OCI-LY7 (cell line): ENCODE results near the gene ADGRD1. TPM values are rescaled to one million over a fixed set of nuclear protein-coding genes. Genes with fewer than 3 reads are reported as not detected.

Source experiments
- BruUV-seq: library from RNA; stranded (reverse); fragments of 400-500 nt; replicated peaks from 2 replicates; lab custom pipeline; 2021; lab: Mats Ljungman, UMichigan
- CTCF ChIA-PET: fragments of 300-600 bp; sonication (Branson Sonifier 250); formaldehyde crosslinking; loops from one replicate; lab custom pipeline; 2022; ENCODE audit warnings: antibody characterized with exemption; ENCODE audit not compliant: unreplicated experiment; lab: Charles Lee
- POLR2A ChIA-PET: fragments of 300-600 bp; sonication (Branson Sonifier 250); formaldehyde crosslinking; loops from one replicate; lab custom pipeline; 2022; ENCODE audit warnings: antibody characterized with exemption; lab: Charles Lee
- DNase-seq: peaks from one replicate; pipeline ENCODE4 v3.0.0-alpha.2; 2015; ENCODE audit warnings: low spot score
- H2AFZ ChIP-seq: fragments of 200-600 bp; sonication (generic), shearing (Covaris generic); 2 replicates; pipeline ENCODE4 v1.6.1; 2014; ENCODE audit warnings: mild to moderate bottlenecking, antibody characterized with exemption, low read length, moderate library complexity
- H3K27ac ChIP-seq: fragments of 200-600 bp; sonication (generic); 2 replicates; pipeline ENCODE4 v1.5.1; 2014; ENCODE audit warnings: mixed run types, low read depth, mild to moderate bottlenecking, moderate library complexity, low read length, inconsistent platforms; ENCODE audit not compliant: poor library complexity, severe bottlenecking
- H3K36me3 ChIP-seq: fragments of 200-600 bp; sonication (generic); 2 replicates; pipeline ENCODE4 v1.6.1; 2014; ENCODE audit warnings: mild to moderate bottlenecking, antibody characterized with exemption, low read length, moderate library complexity, mixed read lengths; ENCODE audit not compliant: insufficient read depth
- H3K4me1 ChIP-seq: fragments of 200-600 bp; sonication (generic); 2 replicates; pipeline ENCODE4 v1.5.1; 2014; ENCODE audit warnings: mild to moderate bottlenecking, low read length; ENCODE audit not compliant: insufficient read depth, poor library complexity, severe bottlenecking
- H3K4me2 ChIP-seq: fragments of 200-600 bp; sonication (generic); 2 replicates; pipeline ENCODE4 v1.6.1; 2014; ENCODE audit warnings: mild to moderate bottlenecking, low read length
- H3K4me3 ChIP-seq: fragments of 200-600 bp; sonication (generic); 2 replicates; pipeline ENCODE4 v1.5.1; 2014; ENCODE audit warnings: mild to moderate bottlenecking, low read depth, low read length; ENCODE audit not compliant: poor library complexity, severe bottlenecking
- H3K79me2 ChIP-seq: fragments of 200-600 bp; sonication (generic); 2 replicates; pipeline ENCODE4 v1.6.1; 2016; ENCODE audit warnings: low read depth, mild to moderate bottlenecking, low read length, moderate library complexity, mixed read lengths; ENCODE audit not compliant: insufficient read depth
- H3K9me2 ChIP-seq: fragments of 200-600 bp; sonication (generic); 2 replicates; pipeline ENCODE4 v1.6.1; 2016; ENCODE audit warnings: mild to moderate bottlenecking, low read length, mixed read lengths; ENCODE audit not compliant: insufficient read depth
- H3K9me3 ChIP-seq: fragments of 200-600 bp; sonication (generic); 2 replicates; pipeline ENCODE4 v1.6.1; 2014; ENCODE audit warnings: mild to moderate bottlenecking, mixed run types, low read length, mixed read lengths
- H4K20me1 ChIP-seq: fragments of 200-600 bp; sonication (generic); 2 replicates; pipeline ENCODE4 v1.6.1; 2014; ENCODE audit warnings: mild to moderate bottlenecking, antibody characterized with exemption, low read length, moderate library complexity, mixed read lengths; ENCODE audit not compliant: insufficient read depth
- EZH2phosphoT487 ChIP-seq: fragments of 200-600 bp; sonication (generic); IDR thresholded peaks from 2 replicates; pipeline ENCODE4 v1.6.1; 2018; ENCODE audit warnings: low read depth, borderline replicate concordance, mild to moderate bottlenecking, mixed run types, antibody characterized with exemption, low read length, moderate library complexity, mixed read lengths
- intact Hi-C: fragments of 100-400 bp; cut with micrococcal nuclease; formaldehyde crosslinking; loops from one replicate; pipeline ENCODE4 v1.10.0; 2022; ENCODE audit not compliant: unreplicated experiment
- total RNA-seq, 2 experiments: library from RNA; depleted of rRNA in 1 of 2; stranded (reverse); fragments of >200 nt in 1 of 2; shearing (Covaris generic) in 1 of 2; gene quantifications; 2 replicates each; pipeline ENCODE4 v1.2.3, GENCODE V29; 2014 to 2022
- TF ChIP-seq, protein P1 (sequence below): fragments of 200-600 bp; sonication (generic); conservative IDR thresholded peaks from 2 replicates; pipeline ENCODE4 v1.5.1; 2014; ENCODE audit warnings: mild to moderate bottlenecking, antibody characterized with exemption, low read length, moderate library complexity, mixed read lengths

The ADGRD1 gene
- total RNA-seq, 2 experiments from 2014 or later, result 1.0 to 1.7 TPM

- ChIA-PET POLR2A (no interaction called here), CTCF (no interaction called here)
- H2AFZ ChIP-seq, result no peak overlapping the region
- no peaks in the 10 kb centered on the region for H3K4me1 ChIP-seq
- H3K79me2 ChIP-seq, result no peaks in the 10 kb centered on the region
- no peak overlapping the region for H3K27ac ChIP-seq
- H3K9me3 ChIP-seq, result peaks cover 8% of the 10 kb centered on the region; the same call in 1 of the 2 replicates
- no peaks in the 10 kb centered on the region for H4K20me1 ChIP-seq
- no TSS peak for BruUV-seq
- no peak overlapping the region for H3K4me2 ChIP-seq
- H3K9me2 ChIP-seq, result no peaks in the 10 kb centered on the region
- TF ChIP-seq, protein P1, sequence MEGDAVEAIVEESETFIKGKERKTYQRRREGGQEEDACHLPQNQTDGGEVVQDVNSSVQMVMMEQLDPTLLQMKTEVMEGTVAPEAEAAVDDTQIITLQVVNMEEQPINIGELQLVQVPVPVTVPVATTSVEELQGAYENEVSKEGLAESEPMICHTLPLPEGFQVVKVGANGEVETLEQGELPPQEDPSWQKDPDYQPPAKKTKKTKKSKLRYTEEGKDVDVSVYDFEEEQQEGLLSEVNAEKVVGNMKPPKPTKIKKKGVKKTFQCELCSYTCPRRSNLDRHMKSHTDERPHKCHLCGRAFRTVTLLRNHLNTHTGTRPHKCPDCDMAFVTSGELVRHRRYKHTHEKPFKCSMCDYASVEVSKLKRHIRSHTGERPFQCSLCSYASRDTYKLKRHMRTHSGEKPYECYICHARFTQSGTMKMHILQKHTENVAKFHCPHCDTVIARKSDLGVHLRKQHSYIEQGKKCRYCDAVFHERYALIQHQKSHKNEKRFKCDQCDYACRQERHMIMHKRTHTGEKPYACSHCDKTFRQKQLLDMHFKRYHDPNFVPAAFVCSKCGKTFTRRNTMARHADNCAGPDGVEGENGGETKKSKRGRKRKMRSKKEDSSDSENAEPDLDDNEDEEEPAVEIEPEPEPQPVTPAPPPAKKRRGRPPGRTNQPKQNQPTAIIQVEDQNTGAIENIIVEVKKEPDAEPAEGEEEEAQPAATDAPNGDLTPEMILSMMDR, result no peak
- TF ChIP-seq EZH2phosphoT487, result no peak
- H3K4me3 ChIP-seq, result no peak overlapping the region
- intact Hi-C loops, result no loop called here
- DNase-seq, result no peak
- H3K36me3 ChIP-seq, result no peaks in the 10 kb centered on the region
Measured at GRCh38 chr12:131176926-131177325, 223.2 kb downstream of the ADGRD1 start.

DNA sequence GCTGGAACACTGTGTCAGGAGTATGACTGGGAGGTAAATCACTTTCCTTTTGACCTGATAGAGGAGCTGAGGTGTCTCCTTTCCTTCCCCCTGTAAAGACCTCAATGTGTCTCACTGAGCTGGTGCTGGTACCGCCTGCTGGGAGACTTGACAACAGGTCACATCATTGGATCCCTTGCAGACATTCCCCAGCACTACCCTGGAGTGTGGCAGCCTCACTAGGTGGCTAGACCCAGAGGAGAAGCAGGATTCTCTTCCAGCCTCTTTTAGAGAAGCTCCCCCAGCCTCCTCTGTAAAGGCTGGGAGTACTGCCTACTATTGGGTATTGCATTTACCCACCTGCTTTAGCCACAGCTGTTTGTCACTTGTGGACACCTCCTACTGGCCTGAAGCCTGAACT, 223.9 kb downstream of the ADGRD1 start:
- Histone ChIP-seq H2AFZ (no peak overlapping the region), H3K79me2 (no peaks in the 10 kb centered on the region), H3K4me3 (no peak overlapping the region), H4K20me1 (no peaks in the 10 kb centered on the region), H3K36me3 (no peaks in the 10 kb centered on the region), H3K4me1 (no peaks in the 10 kb centered on the region), H3K9me3 (peaks cover 8% of the 10 kb centered on the region; the same call in 1 of the 2 replicates), H3K9me2 (no peaks in the 10 kb centered on the region), H3K4me2 (no peak overlapping the region), H3K27ac (no peak overlapping the region)
- intact Hi-C loops, result no loop called here
- ChIA-PET POLR2A (no interaction called here), CTCF (no interaction called here)
- DNase-seq, result no peak
- TF ChIP-seq EZH2phosphoT487, result no peak
- TF ChIP-seq, protein P1, result no peak
- BruUV-seq, result no TSS peak

DNA sequence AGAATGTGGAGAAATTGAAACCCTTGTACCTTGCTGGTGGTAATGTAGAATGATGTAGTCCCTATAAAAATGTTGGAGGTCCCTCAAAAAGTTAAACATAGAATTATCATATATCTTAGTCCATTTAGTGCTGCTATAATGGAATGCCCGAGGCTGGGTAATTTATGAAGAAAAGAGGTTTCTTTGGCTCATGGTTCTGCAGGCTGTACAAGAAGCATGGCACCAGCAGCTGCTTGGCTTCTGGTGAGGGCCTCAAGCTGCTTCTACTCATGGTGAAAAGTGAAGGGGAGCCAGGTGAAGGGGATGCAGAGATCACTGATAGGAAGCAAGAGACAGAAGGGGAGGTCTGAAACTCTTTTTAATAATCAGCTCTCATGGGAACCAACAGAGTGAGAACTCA, 233.9 kb downstream of the ADGRD1 start:
- intact Hi-C loops, result no loop called here
- Histone ChIP-seq H3K27ac (no peak overlapping the region), H3K4me2 (no peak overlapping the region), H3K36me3 (no peaks in the 10 kb centered on the region), H3K9me2 (no peaks in the 10 kb centered on the region), H4K20me1 (no peaks in the 10 kb centered on the region), H2AFZ (no peak overlapping the region), H3K4me1 (no peaks in the 10 kb centered on the region), H3K79me2 (no peaks in the 10 kb centered on the region), H3K4me3 (no peak overlapping the region), H3K9me3 (peaks cover 8% of the 10 kb centered on the region; the same call in 1 of the 2 replicates)
- no peak for DNase-seq
- no peak for TF ChIP-seq EZH2phosphoT487
- TF ChIP-seq, protein P1, result no peak
- CTCF ChIA-PET, result no interaction called here
- POLR2A ChIA-PET, result interaction anchor here (0.6 kb wide), 1 partner anchor 370 kb away, joined by 3 read pairs; no protein-coding TSS in a partner anchor
- no TSS peak for BruUV-seq
